ENCODE measurements around the gene PDE2A.

DNA sequence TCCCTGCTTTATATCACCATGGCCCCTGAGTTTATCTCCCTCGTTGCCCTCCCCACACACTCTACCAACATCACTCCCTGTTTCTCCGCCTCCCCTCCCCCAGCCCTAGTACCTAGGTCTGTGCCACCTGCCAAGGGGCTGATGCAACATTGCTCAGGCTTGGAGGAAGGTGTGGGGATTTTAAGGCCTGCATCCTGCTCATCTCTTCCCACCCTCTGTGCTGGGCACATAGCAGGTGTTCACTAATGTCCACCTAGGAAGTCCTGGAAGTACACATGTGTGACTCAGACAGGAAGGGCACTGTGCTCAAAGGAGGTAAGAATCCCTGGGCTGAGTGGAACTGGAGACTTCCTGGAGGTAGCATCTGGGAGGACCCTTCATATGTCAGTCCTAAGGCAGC lies 37.0 kb downstream of the PDE2A start:
- TF ChIP-seq ZNF8 (CRISPR knock-in tag; IDR thresholded peaks at IDR 0.05) (no peak), TCF4 (CRISPR knock-in tag; IDR thresholded peaks at IDR 0.05; ENCODE audit: borderline replicate concordance) (no peak)
- TF ChIP-seq, protein P1, sequence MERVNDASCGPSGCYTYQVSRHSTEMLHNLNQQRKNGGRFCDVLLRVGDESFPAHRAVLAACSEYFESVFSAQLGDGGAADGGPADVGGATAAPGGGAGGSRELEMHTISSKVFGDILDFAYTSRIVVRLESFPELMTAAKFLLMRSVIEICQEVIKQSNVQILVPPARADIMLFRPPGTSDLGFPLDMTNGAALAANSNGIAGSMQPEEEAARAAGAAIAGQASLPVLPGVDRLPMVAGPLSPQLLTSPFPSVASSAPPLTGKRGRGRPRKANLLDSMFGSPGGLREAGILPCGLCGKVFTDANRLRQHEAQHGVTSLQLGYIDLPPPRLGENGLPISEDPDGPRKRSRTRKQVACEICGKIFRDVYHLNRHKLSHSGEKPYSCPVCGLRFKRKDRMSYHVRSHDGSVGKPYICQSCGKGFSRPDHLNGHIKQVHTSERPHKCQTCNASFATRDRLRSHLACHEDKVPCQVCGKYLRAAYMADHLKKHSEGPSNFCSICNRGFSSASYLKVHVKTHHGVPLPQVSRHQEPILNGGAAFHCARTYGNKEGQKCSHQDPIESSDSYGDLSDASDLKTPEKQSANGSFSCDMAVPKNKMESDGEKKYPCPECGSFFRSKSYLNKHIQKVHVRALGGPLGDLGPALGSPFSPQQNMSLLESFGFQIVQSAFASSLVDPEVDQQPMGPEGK (CRISPR knock-in tag; IDR thresholded peaks at IDR 0.05; ENCODE audit: borderline replicate concordance): no peak

Measured in SK-N-SH treated with all-trans-retinoic acid at 6 μM for 48 hours (cell line).